Smooth muscle cell (in vitro differentiated cells): ENCODE measurements around the gene PCDH9. TPM values are rescaled to one million over a fixed set of nuclear protein-coding genes. Genes with fewer than 3 reads are reported as not detected.

ENCODE experiments used
- DNase-seq: peaks from one replicate; lab custom pipeline; 2025; ENCODE audit not compliant: unreplicated experiment; lab: John Stamatoyannopoulos, UW
- H2AFZ ChIP-seq: fragments of 200-600 bp; sonication (generic); 2 replicates; pipeline ENCODE4 v1.6.0; 2016; ENCODE audit warnings: antibody characterized with exemption, low read depth, mild to moderate bottlenecking
- H3F3A ChIP-seq: fragments of 200-600 bp; sonication (generic); 2 replicates; pipeline ENCODE4 v1.6.0; 2017; ENCODE audit warnings: antibody characterized with exemption, low read depth
- H3K27ac ChIP-seq: fragments of 200-600 bp; sonication (generic); 2 replicates; pipeline ENCODE4 v1.5.1; 2016; ENCODE audit warnings: low read depth, mild to moderate bottlenecking
- H3K27me3 ChIP-seq: fragments of 200-600 bp; sonication (generic); 2 replicates; pipeline ENCODE4 v1.6.1; 2016; ENCODE audit warnings: low read depth, mild to moderate bottlenecking
- H3K36me3 ChIP-seq: fragments of 200-600 bp; sonication (generic); 2 replicates; pipeline ENCODE4 v1.5.1; 2016; ENCODE audit warnings: low read depth
- H3K4me1 ChIP-seq: fragments of 200-600 bp; sonication (generic); 2 replicates; pipeline ENCODE4 v1.5.1; 2016; ENCODE audit warnings: low read depth
- H3K4me2 ChIP-seq: fragments of 200-600 bp; sonication (generic); 2 replicates; pipeline ENCODE4 v1.6.0; 2016; ENCODE audit warnings: mild to moderate bottlenecking
- H3K4me3 ChIP-seq: fragments of 200-600 bp; sonication (generic); 2 replicates; pipeline ENCODE4 v1.5.1; 2016; ENCODE audit warnings: mild to moderate bottlenecking
- H3K79me2 ChIP-seq: fragments of 200-600 bp; sonication (generic); 2 replicates; pipeline ENCODE4 v1.6.0; 2016; ENCODE audit warnings: low read depth, mild to moderate bottlenecking
- H3K9ac ChIP-seq: fragments of 200-600 bp; sonication (generic); 2 replicates; pipeline ENCODE4 v1.6.0; 2016; ENCODE audit warnings: low read depth
- H3K9me3 ChIP-seq: fragments of 200-600 bp; sonication (generic); replicated peaks from 2 replicates; pipeline ENCODE4 v1.5.1; 2016; ENCODE audit warnings: low read depth
- H4K20me1 ChIP-seq: fragments of 200-600 bp; sonication (generic); 2 replicates; pipeline ENCODE4 v1.6.0; 2016; ENCODE audit warnings: low read depth
- WGBS: methylation state at CpG from one replicate; pipeline ENCODE4 v1.1.7; 2016; ENCODE audit warnings: low lambda C conversion rate; 5-methylcytosine and 5-hydroxymethylcytosine counted together
- polyA plus RNA-seq: library from polyadenylated mRNA; unstranded; fragments of >200 nt; fragmentation: Nextera tagmentation; extraction: Ambion mirVana; gene quantifications from 2 replicates; pipeline ENCODE4 v1.2.1, GENCODE V29; 2016
- total RNA-seq: library from RNA; depleted of rRNA; stranded (reverse); fragments of >200 nt; gene quantifications from 2 replicates; pipeline ENCODE4 v1.2.3, GENCODE V29; 2014
- TF ChIP-seq, protein P1 (sequence below): fragments of 200-600 bp; sonication (generic); IDR thresholded peaks from 2 replicates; pipeline ENCODE4 v1.5.1; 2017; ENCODE audit warnings: borderline replicate concordance, mild to moderate bottlenecking, antibody characterized with exemption; ENCODE audit not compliant: insufficient read depth, poor library complexity, severe bottlenecking

PCDH9 gene
- total and polyA plus RNA-seq, 2 experiments from 2014 or later, result 0.65 to 1.9 TPM

DNA sequence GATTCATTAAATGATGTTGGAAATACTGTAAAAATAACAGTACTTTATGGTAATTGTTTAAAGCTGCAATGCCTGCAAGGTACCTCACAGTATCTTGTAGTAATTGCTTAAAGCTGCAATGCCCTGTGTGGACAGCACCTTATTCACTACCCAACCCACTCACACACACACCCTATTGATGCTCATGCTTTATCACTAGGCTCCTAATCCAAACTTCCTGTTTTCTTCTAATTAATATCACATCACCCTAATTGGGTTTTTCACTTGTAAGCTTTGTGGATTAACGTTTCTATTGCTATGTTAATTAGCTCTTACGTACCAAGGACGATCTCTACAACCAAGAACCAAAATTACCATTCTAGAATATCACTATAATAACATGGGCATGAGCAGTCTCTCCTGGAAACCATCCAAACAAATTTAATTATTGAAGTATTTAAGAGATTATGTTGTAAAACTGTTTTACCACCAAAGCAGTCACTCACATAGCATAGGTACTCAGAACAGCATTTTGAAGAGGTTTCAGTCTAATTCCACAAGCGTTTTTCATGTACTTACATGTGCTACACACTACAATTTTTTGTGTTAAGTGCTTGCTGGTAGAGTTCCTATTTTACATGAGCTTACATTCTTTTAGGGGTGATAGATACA, 303.8 kb downstream of the PCDH9 start:
- H3K4me2 ChIP-seq, result peak overlapping the region; percentile 63
- WGBS, result 53% methylated on average over 4 of the region's 4 CpGs
- no peaks in the 10 kb centered on the region for H3F3A ChIP-seq
- TF ChIP-seq, protein P1, sequence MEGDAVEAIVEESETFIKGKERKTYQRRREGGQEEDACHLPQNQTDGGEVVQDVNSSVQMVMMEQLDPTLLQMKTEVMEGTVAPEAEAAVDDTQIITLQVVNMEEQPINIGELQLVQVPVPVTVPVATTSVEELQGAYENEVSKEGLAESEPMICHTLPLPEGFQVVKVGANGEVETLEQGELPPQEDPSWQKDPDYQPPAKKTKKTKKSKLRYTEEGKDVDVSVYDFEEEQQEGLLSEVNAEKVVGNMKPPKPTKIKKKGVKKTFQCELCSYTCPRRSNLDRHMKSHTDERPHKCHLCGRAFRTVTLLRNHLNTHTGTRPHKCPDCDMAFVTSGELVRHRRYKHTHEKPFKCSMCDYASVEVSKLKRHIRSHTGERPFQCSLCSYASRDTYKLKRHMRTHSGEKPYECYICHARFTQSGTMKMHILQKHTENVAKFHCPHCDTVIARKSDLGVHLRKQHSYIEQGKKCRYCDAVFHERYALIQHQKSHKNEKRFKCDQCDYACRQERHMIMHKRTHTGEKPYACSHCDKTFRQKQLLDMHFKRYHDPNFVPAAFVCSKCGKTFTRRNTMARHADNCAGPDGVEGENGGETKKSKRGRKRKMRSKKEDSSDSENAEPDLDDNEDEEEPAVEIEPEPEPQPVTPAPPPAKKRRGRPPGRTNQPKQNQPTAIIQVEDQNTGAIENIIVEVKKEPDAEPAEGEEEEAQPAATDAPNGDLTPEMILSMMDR, result no peak
- H3K79me2 ChIP-seq, result no peaks in the 10 kb centered on the region
- no peak overlapping the region for H3K9ac ChIP-seq
- H4K20me1 ChIP-seq, result no peaks in the 10 kb centered on the region
- H3K4me1 ChIP-seq, result peaks cover 14% of the 10 kb centered on the region
- H3K27ac ChIP-seq, result peak overlapping the region; percentile 57
- no peaks in the 10 kb centered on the region for H3K9me3 ChIP-seq
- H2AFZ ChIP-seq, result peak overlapping the region; percentile 87
- no peaks in the 10 kb centered on the region for H3K36me3 ChIP-seq
- H3K27me3 ChIP-seq, result no peaks in the 10 kb centered on the region
- H3K4me3 ChIP-seq, result no peak overlapping the region
- no peak for DNase-seq

DNA sequence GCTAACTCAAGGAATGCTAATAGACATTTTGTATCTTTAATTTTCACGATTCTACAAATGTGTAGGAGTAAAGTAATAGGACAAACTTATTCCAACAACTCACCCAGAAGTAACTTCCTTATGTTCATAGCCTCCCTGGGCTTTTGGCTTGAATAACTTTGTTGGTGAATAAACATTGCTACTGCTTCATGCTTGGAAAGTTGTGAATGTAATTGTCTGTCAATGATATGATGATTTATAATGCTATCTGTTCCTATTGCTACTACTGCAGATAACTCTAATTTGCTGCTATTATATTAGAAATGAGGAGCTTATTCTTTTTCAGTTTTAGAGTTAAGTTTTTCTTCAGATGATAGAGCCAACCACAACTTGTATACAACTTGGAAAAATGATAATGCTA, 307.7 kb downstream of the PCDH9 start:
- H3K4me3 ChIP-seq, result no peak overlapping the region
- no peaks in the 10 kb centered on the region for H3K9me3 ChIP-seq
- no peaks in the 10 kb centered on the region for H3K27me3 ChIP-seq
- H3K4me2 ChIP-seq, result no peak overlapping the region
- H2AFZ ChIP-seq, result no peak overlapping the region
- H3K79me2 ChIP-seq, result no peaks in the 10 kb centered on the region
- no peak for DNase-seq
- no peak overlapping the region for H3K27ac ChIP-seq
- peaks cover 14% of the 10 kb centered on the region for H3K4me1 ChIP-seq
- TF ChIP-seq, protein P1, result no peak
- H3K9ac ChIP-seq, result no peak overlapping the region
- no peaks in the 10 kb centered on the region for H3F3A ChIP-seq
- 74% methylated on average over 1 of the region's 1 CpG for WGBS
- H3K36me3 ChIP-seq, result no peaks in the 10 kb centered on the region
- no peaks in the 10 kb centered on the region for H4K20me1 ChIP-seq

DNA sequence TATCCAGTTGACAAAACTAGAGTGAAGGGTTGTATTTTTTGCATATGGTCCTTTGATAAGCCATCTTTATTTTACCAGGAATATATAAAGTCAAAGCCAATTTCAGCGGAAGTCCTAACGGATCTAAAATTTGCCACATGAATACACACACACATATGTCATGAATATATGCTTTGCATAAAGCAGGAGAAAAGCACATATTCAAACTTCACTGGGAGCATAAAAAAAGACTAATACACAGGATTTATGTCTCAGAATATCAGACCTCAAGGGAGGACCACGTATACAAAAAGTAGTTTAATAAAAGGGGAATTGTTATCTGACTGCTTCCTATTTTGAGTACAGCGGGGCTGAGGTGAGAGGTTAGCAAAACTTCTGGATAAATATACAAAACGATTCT, 308.7 kb downstream of the PCDH9 start:
- H3K4me3 ChIP-seq, result no peak overlapping the region
- 81% methylated on average over 5 of the region's 5 CpGs for WGBS
- H4K20me1 ChIP-seq, result no peaks in the 10 kb centered on the region

More for the DNA sequence above, 308.7 kb downstream of the PCDH9 start:
- Histone ChIP-seq H3K79me2 (no peaks in the 10 kb centered on the region), H3K9ac (no peak overlapping the region), H2AFZ (no peak overlapping the region), H3F3A (no peaks in the 10 kb centered on the region), H3K27me3 (no peaks in the 10 kb centered on the region), H3K4me1 (peaks cover 5% of the 10 kb centered on the region), H3K9me3 (no peaks in the 10 kb centered on the region), H3K4me2 (no peak overlapping the region), H3K27ac (no peak overlapping the region), H3K36me3 (no peaks in the 10 kb centered on the region)
- TF ChIP-seq, protein P1, result no peak
- no peak for DNase-seq
